ENCODE data around the gene CEP89.

The CEP89 gene

DNA sequence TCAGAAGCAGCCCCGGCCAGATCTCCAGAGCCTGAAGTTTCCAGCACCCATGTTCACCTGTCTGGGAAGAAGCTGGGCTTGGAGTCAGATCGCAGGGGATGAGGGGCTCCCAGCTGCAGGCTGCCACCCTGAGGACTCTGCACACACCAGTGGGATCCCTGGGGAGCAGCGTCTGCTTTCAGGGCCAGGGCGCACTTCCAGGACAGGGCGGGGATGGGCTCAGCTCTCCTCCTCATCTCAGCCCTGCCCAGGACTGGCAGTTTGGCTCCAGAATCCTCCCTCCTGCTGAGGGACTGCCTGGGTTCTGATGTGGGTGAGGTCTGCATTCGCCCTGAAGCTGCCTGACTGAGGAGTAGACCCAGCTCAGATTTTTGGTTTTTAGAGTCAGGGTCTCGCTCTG lies 105.7 kb downstream of the CEP89 start:
- Mint-ChIP-seq H3K27me3 (ENCODE audit: low read depth) (peaks cover 6% of the 10 kb centered on the region), H3K9me3 (no peaks in the 10 kb centered on the region), H3K4me3 (no peak overlapping the region), H3K36me3 (ENCODE audit: low read depth) (no peaks in the 10 kb centered on the region), H3K27ac (no peak overlapping the region), H3K4me1 (peaks cover 6% of the 10 kb centered on the region)
- TF ChIP-seq CTCF (IDR thresholded peaks at IDR 0.05; ENCODE audit: unreplicated experiment in 3 of 3): no peak

DNA sequence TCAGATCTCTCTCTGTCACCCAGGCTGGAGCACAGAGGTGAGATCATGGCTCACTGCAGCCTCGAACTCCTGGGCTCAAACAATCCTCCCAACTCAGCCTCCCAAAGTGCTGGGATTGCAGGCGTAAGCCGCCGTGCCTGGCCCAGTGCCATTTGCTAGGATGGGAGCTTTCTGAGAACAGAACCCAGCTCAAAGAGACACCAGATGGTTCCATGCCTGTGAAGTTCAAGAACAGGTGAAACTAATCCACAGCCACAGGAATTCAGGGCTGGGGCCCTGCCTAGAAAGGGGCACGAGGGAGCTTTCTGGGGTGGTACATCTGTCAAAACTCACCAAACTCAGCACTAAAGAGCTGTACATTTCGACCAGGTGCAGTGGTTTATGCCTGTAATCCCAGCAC lies 106.4 kb downstream of the CEP89 start:
- H3K36me3 Mint-ChIP-seq (ENCODE audit: low read depth): no peaks in the 10 kb centered on the region
- TF ChIP-seq CTCF (IDR thresholded peaks at IDR 0.05; ENCODE audit: unreplicated experiment in 3 of 3): no peak

DNA sequence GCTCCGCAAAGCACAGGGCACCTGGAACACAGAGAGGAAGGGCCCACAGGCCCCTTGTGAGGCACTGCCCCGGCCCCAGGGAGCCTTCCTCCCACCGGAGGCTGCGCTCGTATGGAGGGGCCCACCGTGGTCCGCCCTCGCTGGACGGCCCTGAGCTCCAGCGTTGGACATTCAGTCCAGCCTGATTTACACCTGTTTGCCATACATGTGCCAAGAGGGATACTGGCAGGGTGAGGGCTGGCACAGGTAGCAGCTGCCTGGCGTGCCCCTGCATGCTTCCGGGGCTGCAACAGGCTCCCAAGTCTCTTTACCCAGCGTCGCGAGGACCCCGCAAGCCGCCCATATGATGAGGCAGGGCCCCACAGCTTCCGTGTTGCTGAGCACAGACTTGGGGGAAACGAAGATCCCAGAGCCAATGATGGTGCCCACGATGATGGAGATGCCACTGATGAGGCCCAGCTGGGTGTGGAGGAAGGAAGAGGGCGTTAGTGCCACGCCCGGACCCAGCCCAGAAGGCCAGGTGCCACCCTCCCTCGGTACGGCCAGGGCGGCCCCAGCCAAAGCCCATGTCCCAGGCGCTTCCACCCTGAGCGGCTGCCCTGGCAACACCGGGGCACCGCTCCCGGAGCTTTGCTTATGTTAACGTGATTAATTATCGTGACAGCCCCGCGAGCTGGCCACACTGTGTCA lies 107.3 kb downstream of the CEP89 start:
- H3K27ac Mint-ChIP-seq: no peak overlapping the region
- H3K4me1 Mint-ChIP-seq: peaks cover 6% of the 10 kb centered on the region
- H3K27me3 Mint-ChIP-seq (ENCODE audit: low read depth): peaks cover 6% of the 10 kb centered on the region
- H3K36me3 Mint-ChIP-seq (ENCODE audit: low read depth): no peaks in the 10 kb centered on the region
- TF ChIP-seq CTCF (IDR thresholded peaks at IDR 0.05; ENCODE audit: unreplicated experiment in 3 of 3): no peak
- H3K9me3 Mint-ChIP-seq: no peaks in the 10 kb centered on the region
- no peak overlapping the region for H3K4me3 Mint-ChIP-seq

More for the DNA sequence above, 106.4 kb downstream of the CEP89 start:
- peaks cover 6% of the 10 kb centered on the region for H3K4me1 Mint-ChIP-seq
- H3K4me3 Mint-ChIP-seq: no peak overlapping the region
- H3K27me3 Mint-ChIP-seq (ENCODE audit: low read depth): peaks cover 6% of the 10 kb centered on the region
- H3K9me3 Mint-ChIP-seq: no peaks in the 10 kb centered on the region
- no peak overlapping the region for H3K27ac Mint-ChIP-seq

DNA sequence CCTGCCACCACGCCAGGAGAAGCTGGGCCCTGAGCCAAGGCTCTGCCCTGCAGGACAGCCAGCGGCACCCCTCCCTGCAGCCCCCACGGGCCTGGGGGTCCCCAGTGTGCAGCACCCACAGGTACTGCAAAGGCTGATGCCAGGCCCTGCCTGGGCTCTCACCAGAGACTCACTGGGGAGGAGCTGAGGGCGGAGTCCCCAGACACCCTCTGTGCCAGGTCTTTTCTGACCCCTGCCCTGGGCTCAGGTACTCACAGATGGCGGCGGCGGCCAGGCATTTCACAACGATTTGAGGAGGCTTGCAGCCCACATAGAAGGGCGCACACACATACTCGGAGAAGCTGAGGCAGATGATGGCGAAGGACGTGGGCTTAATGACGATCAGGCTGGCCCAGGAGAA lies 107.9 kb downstream of the CEP89 start:
- Mint-ChIP-seq H3K4me1 (peaks cover 6% of the 10 kb centered on the region), H3K27me3 (ENCODE audit: low read depth) (peaks cover 6% of the 10 kb centered on the region), H3K4me3 (no peak overlapping the region), H3K27ac (no peak overlapping the region), H3K9me3 (no peaks in the 10 kb centered on the region), H3K36me3 (ENCODE audit: low read depth) (no peaks in the 10 kb centered on the region)
- no peak for TF ChIP-seq CTCF (IDR thresholded peaks at IDR 0.05; ENCODE audit: unreplicated experiment in 3 of 3)

DNA sequence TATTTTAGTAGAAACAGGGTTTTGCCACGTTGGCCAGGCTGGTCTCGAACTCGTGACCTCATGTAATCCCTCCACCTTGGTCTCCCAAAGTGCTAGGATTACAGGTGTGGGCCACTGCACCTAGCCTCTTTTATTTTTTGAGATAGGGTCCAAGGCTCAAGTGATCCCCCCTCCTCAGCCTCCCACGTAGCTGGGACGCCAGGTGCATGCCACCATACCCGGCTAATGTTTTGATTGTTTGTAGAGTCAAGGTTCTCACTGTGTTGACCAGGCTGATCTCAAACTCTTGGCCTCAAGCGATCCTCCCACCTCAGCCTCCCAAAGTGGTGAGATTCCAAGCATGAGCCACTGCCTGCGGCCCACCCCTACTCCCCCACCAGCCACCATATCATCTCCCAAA lies 108.5 kb downstream of the CEP89 start:
- Mint-ChIP-seq H3K9me3 (no peaks in the 10 kb centered on the region), H3K4me1 (peaks cover 6% of the 10 kb centered on the region), H3K4me3 (no peak overlapping the region), H3K36me3 (ENCODE audit: low read depth) (no peaks in the 10 kb centered on the region), H3K27me3 (ENCODE audit: low read depth) (peaks cover 6% of the 10 kb centered on the region), H3K27ac (no peak overlapping the region)
- no peak for TF ChIP-seq CTCF (IDR thresholded peaks at IDR 0.05; ENCODE audit: unreplicated experiment in 3 of 3)

GRCh38 chr19:32862741-32863140 lies 109.0 kb downstream of the CEP89 start:
- peaks cover 6% of the 10 kb centered on the region for H3K4me1 Mint-ChIP-seq
- no peak overlapping the region for H3K4me3 Mint-ChIP-seq
- peaks cover 6% of the 10 kb centered on the region for H3K27me3 Mint-ChIP-seq (ENCODE audit: low read depth)
- H3K9me3 Mint-ChIP-seq: no peaks in the 10 kb centered on the region
- no peak overlapping the region for H3K27ac Mint-ChIP-seq
- no peaks in the 10 kb centered on the region for H3K36me3 Mint-ChIP-seq (ENCODE audit: low read depth)
- TF ChIP-seq CTCF (IDR thresholded peaks at IDR 0.05; ENCODE audit: unreplicated experiment in 3 of 3): no peak
